ENCODE measurements around the gene SPACA1.

DNA sequence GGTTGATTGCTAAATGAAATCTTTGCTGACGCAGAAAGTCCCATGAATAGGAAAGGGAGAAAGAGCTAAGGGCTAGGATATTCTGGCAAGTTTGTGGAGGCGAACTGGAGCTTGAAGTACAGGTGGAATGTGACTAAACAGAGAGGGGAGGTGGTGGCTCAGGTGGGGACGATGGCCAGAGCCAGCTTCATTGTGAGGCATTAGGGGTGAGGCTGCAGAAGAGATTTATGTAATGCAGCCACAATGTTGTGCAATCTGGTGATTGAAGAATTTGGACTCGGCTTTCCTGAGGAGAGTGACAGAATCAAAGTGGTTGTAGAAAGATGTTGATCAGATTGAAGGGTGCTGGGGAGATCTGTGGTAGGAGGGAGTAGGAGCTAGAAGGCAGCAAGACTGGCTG, 42.9 kb upstream of the SPACA1 start:
- no peak for TF ChIP-seq POLR2AphosphoS5 (IDR thresholded peaks at IDR 0.05; ENCODE audit: low read depth, low read length)
- TF ChIP-seq, protein P1, sequence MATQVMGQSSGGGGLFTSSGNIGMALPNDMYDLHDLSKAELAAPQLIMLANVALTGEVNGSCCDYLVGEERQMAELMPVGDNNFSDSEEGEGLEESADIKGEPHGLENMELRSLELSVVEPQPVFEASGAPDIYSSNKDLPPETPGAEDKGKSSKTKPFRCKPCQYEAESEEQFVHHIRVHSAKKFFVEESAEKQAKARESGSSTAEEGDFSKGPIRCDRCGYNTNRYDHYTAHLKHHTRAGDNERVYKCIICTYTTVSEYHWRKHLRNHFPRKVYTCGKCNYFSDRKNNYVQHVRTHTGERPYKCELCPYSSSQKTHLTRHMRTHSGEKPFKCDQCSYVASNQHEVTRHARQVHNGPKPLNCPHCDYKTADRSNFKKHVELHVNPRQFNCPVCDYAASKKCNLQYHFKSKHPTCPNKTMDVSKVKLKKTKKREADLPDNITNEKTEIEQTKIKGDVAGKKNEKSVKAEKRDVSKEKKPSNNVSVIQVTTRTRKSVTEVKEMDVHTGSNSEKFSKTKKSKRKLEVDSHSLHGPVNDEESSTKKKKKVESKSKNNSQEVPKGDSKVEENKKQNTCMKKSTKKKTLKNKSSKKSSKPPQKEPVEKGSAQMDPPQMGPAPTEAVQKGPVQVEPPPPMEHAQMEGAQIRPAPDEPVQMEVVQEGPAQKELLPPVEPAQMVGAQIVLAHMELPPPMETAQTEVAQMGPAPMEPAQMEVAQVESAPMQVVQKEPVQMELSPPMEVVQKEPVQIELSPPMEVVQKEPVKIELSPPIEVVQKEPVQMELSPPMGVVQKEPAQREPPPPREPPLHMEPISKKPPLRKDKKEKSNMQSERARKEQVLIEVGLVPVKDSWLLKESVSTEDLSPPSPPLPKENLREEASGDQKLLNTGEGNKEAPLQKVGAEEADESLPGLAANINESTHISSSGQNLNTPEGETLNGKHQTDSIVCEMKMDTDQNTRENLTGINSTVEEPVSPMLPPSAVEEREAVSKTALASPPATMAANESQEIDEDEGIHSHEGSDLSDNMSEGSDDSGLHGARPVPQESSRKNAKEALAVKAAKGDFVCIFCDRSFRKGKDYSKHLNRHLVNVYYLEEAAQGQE (IDR thresholded peaks at IDR 0.05; ENCODE audit: insufficient read depth in 1 of 2, low read depth in 2 of 2, low read length in 2 of 2), result no peak
